CD14-positive monocyte (primary cell): ENCODE data around the gene EPHA2. TPM values are rescaled to one million over a fixed set of nuclear protein-coding genes. Genes with fewer than 3 reads are reported as not detected.

Experiments used
- DNase-seq, 3 donors: peaks; one replicate each; pipeline ENCODE4 v3.0.0-alpha.2; 2011 to 2022
- H2AFZ ChIP-seq: 2 replicates; pipeline ENCODE4 v1.6.0; 2012; ENCODE audit warnings: mild to moderate bottlenecking, low read depth, low read length, inconsistent platforms; ENCODE audit not compliant: insufficient read depth, poor library complexity, severe bottlenecking
- H3K27ac ChIP-seq, 2 donors: 1 replicate in 1 of 2; 2 replicates in 1 of 2; pipeline ENCODE4 v1.5.1; 2012 to 2013; ENCODE audit warnings: low read length in 2 of 2, control low read depth in 1 of 2, inconsistent platforms in 1 of 2, low read depth in 1 of 2, mild to moderate bottlenecking in 1 of 2
- H3K27me3 ChIP-seq, 2 donors: one replicate each; pipeline versions ENCODE4 v1.6.0 to v1.6.1; 2011 to 2013; ENCODE audit warnings: low read length in 2 of 2; ENCODE audit not compliant: control insufficient read depth in 2 of 2, insufficient read depth in 2 of 2
- H3K36me3 ChIP-seq, 2 donors: replicated peaks in 1 of 2; 1 replicate in 1 of 2; 2 replicates in 1 of 2; pipeline versions ENCODE4 v1.5.1 to v1.6.1; 2012 to 2013; ENCODE audit warnings: low read length in 2 of 2, control low read depth in 1 of 2, inconsistent platforms in 1 of 2, mild to moderate bottlenecking in 1 of 2; ENCODE audit not compliant: insufficient read depth in 2 of 2, control insufficient read depth in 1 of 2
- H3K4me1 ChIP-seq, 2 donors: 1 replicate in 1 of 2; 2 replicates in 1 of 2; pipeline versions ENCODE4 v1.5.1 to v1.6.1; 2012 to 2013; ENCODE audit warnings: low read length in 2 of 2, control low read depth in 1 of 2, inconsistent platforms in 1 of 2, mild to moderate bottlenecking in 1 of 2, moderate library complexity in 1 of 2; ENCODE audit not compliant: insufficient read depth in 2 of 2, control insufficient read depth in 1 of 2
- H3K4me2 ChIP-seq: replicated peaks from 2 replicates; pipeline ENCODE3; 2012; ENCODE audit warnings: low read length, moderate library complexity, mild to moderate bottlenecking; ENCODE audit not compliant: poor library complexity, severe bottlenecking; ENCODE audit errors: extremely low read depth
- H3K4me3 ChIP-seq, 3 experiments: fragments of 200-600 bp in 1 of 3; sonication (generic) in 1 of 3; replicated peaks in 1 of 3; 1 replicate in 2 of 3; 2 replicates in 1 of 3; pipeline ENCODE4 v1.5.1; 2011 to 2013; ENCODE audit warnings: low read length in 3 of 3, mild to moderate bottlenecking in 3 of 3, control low read depth in 2 of 3, low read depth in 2 of 3, inconsistent platforms in 1 of 3, moderate library complexity in 1 of 3
- H3K79me2 ChIP-seq: 2 replicates; pipeline ENCODE4 v1.6.0; 2012; ENCODE audit warnings: mild to moderate bottlenecking, control low read depth, inconsistent platforms, low read length, moderate library complexity; ENCODE audit not compliant: insufficient read depth
- H3K9ac ChIP-seq: 2 replicates; pipeline ENCODE4 v1.6.0; 2017; ENCODE audit warnings: low read length, mild to moderate bottlenecking; ENCODE audit not compliant: insufficient read depth, poor library complexity, severe bottlenecking
- H3K9me3 ChIP-seq, 2 donors: replicated peaks in 1 of 2; 1 replicate in 1 of 2; 2 replicates in 1 of 2; pipeline versions ENCODE4 v1.5.1 to v1.6.1; 2012 to 2013; ENCODE audit warnings: low read length in 2 of 2, control low read depth in 1 of 2; ENCODE audit not compliant: control insufficient read depth in 1 of 2, insufficient read depth in 1 of 2
- H4K20me1 ChIP-seq: 2 replicates; pipeline ENCODE4 v1.6.0; 2012; ENCODE audit warnings: mild to moderate bottlenecking, low read length, control low read depth, moderate library complexity; ENCODE audit not compliant: insufficient read depth
- H3K27ac Mint-ChIP-seq, 7 donors: one replicate each; pipeline ENCODE4 v1.8.0; 2020; ENCODE audit warnings: mild to moderate bottlenecking in 7 of 7, mixed read lengths in 7 of 7, moderate library complexity in 6 of 7, inconsistent platforms in 2 of 7
- H3K27me3 Mint-ChIP-seq, 3 donors: one replicate each; pipeline ENCODE4 v1.8.0; 2021 to 2022; ENCODE audit warnings: low read depth in 3 of 3, mild to moderate bottlenecking in 3 of 3, mixed read lengths in 3 of 3, moderate library complexity in 3 of 3, inconsistent platforms in 1 of 3
- H3K36me3 Mint-ChIP-seq, 2 donors: one replicate each; pipeline ENCODE4 v1.8.0; 2020; ENCODE audit warnings: mixed read lengths in 2 of 2, inconsistent platforms in 1 of 2, mild to moderate bottlenecking in 1 of 2
- H3K4me1 Mint-ChIP-seq: one replicate; pipeline ENCODE4 v1.8.0; 2020; ENCODE audit warnings: mild to moderate bottlenecking, mixed read lengths
- H3K4me3 Mint-ChIP-seq, 2 donors: one replicate each; pipeline ENCODE4 v1.8.0; 2020; ENCODE audit warnings: mild to moderate bottlenecking in 2 of 2, mixed read lengths in 2 of 2, moderate library complexity in 1 of 2
- H3K9me3 Mint-ChIP-seq, 7 donors: one replicate each; pipeline ENCODE4 v1.8.0; 2020 to 2022; ENCODE audit warnings: mixed read lengths in 7 of 7, mild to moderate bottlenecking in 6 of 7, moderate library complexity in 6 of 7, inconsistent platforms in 2 of 7
- CTCF ChIP-seq: fragments of 200-600 bp; IDR thresholded peaks from one replicate; pipeline ENCODE4 v1.8.0; 2022; ENCODE audit warnings: antibody characterized with exemption, mild to moderate bottlenecking
- WGBS: methylation state at CpG from one replicate; pipeline ENCODE4 v1.1.5; 2013; ENCODE audit warnings: missing lambda C conversion rate; ENCODE audit not compliant: insufficient coverage; 5-methylcytosine and 5-hydroxymethylcytosine counted together
- intact Hi-C, 2 donors: fragments of 100-400 bp; cut with micrococcal nuclease; formaldehyde crosslinking; loops; one replicate each; pipeline versions ENCODE4 v1.15.0 to v1.15.1; 2023
- polyA plus RNA-seq, 3 donors: library from polyadenylated mRNA; depleted of rRNA in 1 of 3; unstranded in 2 of 3; stranded (reverse) in 1 of 3; fragments of 300-500 nt in 2 of 3; fragments of >200 nt in 1 of 3; fragmentation: Illumina TruSeq in 2 of 3; gene quantifications; 1 replicate in 2 of 3; 2 replicates in 1 of 3; pipeline ENCODE4 v1.2.3, GENCODE V29; 2012 to 2021

EPHA2 gene
- polyA plus RNA-seq, 3 donors: 0.03 TPM; not detected in 2

- H2AFZ ChIP-seq: no peak overlapping the region
- H3K9me3 Mint-ChIP-seq: no peaks in the 10 kb centered on the region
- H3K27me3 Mint-ChIP-seq: peaks cover 5 to 17% (median 6%) of the 10 kb centered on the region in 3 donors
- H3K4me1 Mint-ChIP-seq: no peaks in the 10 kb centered on the region
- H4K20me1 ChIP-seq: no peaks in the 10 kb centered on the region
- WGBS: 77% methylated on average over 9 of the region's 9 CpGs
- TF ChIP-seq CTCF: no peak
- H3K4me3 Mint-ChIP-seq: no peak overlapping the region
- H3K9me3 ChIP-seq: no peaks in the 10 kb centered on the region
- no peaks in the 10 kb centered on the region for H3K79me2 ChIP-seq
- no peak overlapping the region for H3K9ac ChIP-seq
- H3K4me3 ChIP-seq: no peak overlapping the region
- no peak for DNase-seq
- H3K4me2 ChIP-seq: no peak overlapping the region
- H3K27ac ChIP-seq: no peak overlapping the region
- intact Hi-C loops: no loop called here
- H3K4me1 ChIP-seq: no peaks in the 10 kb centered on the region
- H3K27ac Mint-ChIP-seq: no peak overlapping the region
- H3K36me3 ChIP-seq: no peaks in the 10 kb centered on the region
- H3K27me3 ChIP-seq: no peaks in the 10 kb centered on the region
- H3K36me3 Mint-ChIP-seq: no peaks in the 10 kb centered on the region
Observed at GRCh38 chr1:16093611-16094010, 62.3 kb downstream of the EPHA2 start.

GRCh38 chr1:16092923-16093511 is 62.9 kb downstream of the EPHA2 start:
- H4K20me1 ChIP-seq: no peaks in the 10 kb centered on the region
- no peak overlapping the region for H2AFZ ChIP-seq
- 90% methylated on average over 2 of the region's 9 CpGs for WGBS
- no peak overlapping the region for H3K9ac ChIP-seq
- DNase-seq: no peak
- intact Hi-C loops: no loop called here
- Mint-ChIP-seq H3K36me3 (no peaks in the 10 kb centered on the region), H3K4me1 (no peaks in the 10 kb centered on the region), H3K4me3 (no peak overlapping the region), H3K27ac (no peak overlapping the region), H3K9me3 (no peaks in the 10 kb centered on the region), H3K27me3 (peaks cover 5 to 17% (median 6%) of the 10 kb centered on the region in 3 donors)
- H3K4me1 ChIP-seq: no peaks in the 10 kb centered on the region
- H3K27ac ChIP-seq: no peak overlapping the region
- H3K4me2 ChIP-seq: no peak overlapping the region
- H3K4me3 ChIP-seq: no peak overlapping the region
- no peaks in the 10 kb centered on the region for H3K79me2 ChIP-seq
- no peaks in the 10 kb centered on the region for H3K27me3 ChIP-seq
- no peaks in the 10 kb centered on the region for H3K9me3 ChIP-seq
- no peaks in the 10 kb centered on the region for H3K36me3 ChIP-seq
- no peak for TF ChIP-seq CTCF
